Tibial artery (tissue), 4 donors: ENCODE results near the gene HS3ST3A1.
"Not testable (repeated sequence)": the region's sequence is repeated elsewhere in the genome, so short reads cannot be mapped to it uniquely, and the experiment has no call there.

ENCODE experiments used
- DNase-seq, 2 donors: peaks; one replicate each; pipeline ENCODE4 v3.0.0-alpha.2; 2019
- H3K27ac ChIP-seq, 2 donors: fragments of 200-600 bp; sonication (generic) in 1 of 2; 1 replicate in 1 of 2; 2 replicates in 1 of 2; pipeline ENCODE4 v1.5.1; 2018 to 2019; ENCODE audit warnings: mild to moderate bottlenecking in 1 of 2
- H3K27me3 ChIP-seq, 2 donors: fragments of 200-600 bp; sonication (generic) in 1 of 2; one replicate each; pipeline versions ENCODE4 v1.5.1 to v1.6.0; 2016 to 2019
- H3K36me3 ChIP-seq, 3 donors: fragments of 200-600 bp; sonication (generic) in 2 of 3; one replicate each; pipeline ENCODE4 v1.5.1; 2016 to 2019; ENCODE audit warnings: mild to moderate bottlenecking in 2 of 3
- H3K4me1 ChIP-seq, 4 donors: fragments of 200-600 bp; sonication (generic) in 2 of 4; 1 replicate in 3 of 4; 2 replicates in 1 of 4; pipeline ENCODE4 v1.5.1; 2016 to 2019
- H3K4me3 ChIP-seq, 2 donors: fragments of 200-600 bp; sonication (generic) in 1 of 2; 1 replicate in 1 of 2; 2 replicates in 1 of 2; pipeline ENCODE4 v1.5.1; 2018 to 2019; ENCODE audit warnings: mild to moderate bottlenecking in 2 of 2
- H3K9me3 ChIP-seq, 3 donors: fragments of 200-600 bp; sonication (generic) in 1 of 3; one replicate each; pipeline ENCODE4 v1.5.1; 2016 to 2019
- CTCF ChIP-seq, 2 experiments: fragments of 200-600 bp in 1 of 2; fragments of 450-650 bp in 1 of 2; IDR thresholded peaks; one replicate each; pipeline ENCODE4 v1.5.1; 2017 to 2019; ENCODE audit warnings: antibody characterized with exemption in 2 of 2, mild to moderate bottlenecking in 1 of 2, moderate library complexity in 1 of 2
- intact Hi-C: fragments of 100-400 bp; cut with DNase I; formaldehyde crosslinking; loops from one replicate; pipeline ENCODE4 v1.15.0; 2023; ENCODE audit warnings: low total_unique reads

The HS3ST3A1 gene

GRCh38 chr17:13560935-13561334, 40.8 kb downstream of the HS3ST3A1 start:
- no peak for DNase-seq
- no peaks in the 10 kb centered on the region for H3K27me3 ChIP-seq
- intact Hi-C loops = no loop called here
- H3K36me3 ChIP-seq = no peaks in the 10 kb centered on the region
- no peak overlapping the region for H3K4me3 ChIP-seq
- no peak overlapping the region for H3K27ac ChIP-seq
- no peak for TF ChIP-seq CTCF (IDR thresholded peaks at IDR 0.05)
- no peaks in the 10 kb centered on the region for H3K4me1 ChIP-seq
- H3K9me3 ChIP-seq = no peaks in the 10 kb centered on the region

- no peaks in the 10 kb centered on the region for H3K4me1 ChIP-seq
- no peaks in the 10 kb centered on the region for H3K27me3 ChIP-seq
- no peaks in the 10 kb centered on the region for H3K36me3 ChIP-seq
- DNase-seq = no peak
- no peaks in the 10 kb centered on the region for H3K9me3 ChIP-seq
- TF ChIP-seq CTCF (IDR thresholded peaks at IDR 0.05) = no peak
- no peak overlapping the region for H3K27ac ChIP-seq
- no peak overlapping the region for H3K4me3 ChIP-seq
- intact Hi-C loops = no loop called here
Observed at GRCh38 chr17:13558588-13558987, 43.1 kb downstream of the HS3ST3A1 start.

- Histone ChIP-seq H3K36me3 (no peaks in the 10 kb centered on the region), H3K9me3 (no peaks in the 10 kb centered on the region), H3K4me3 (no peak overlapping the region), H3K27ac (no peak overlapping the region), H3K27me3 (no peaks in the 10 kb centered on the region), H3K4me1 (no peaks in the 10 kb centered on the region)
- intact Hi-C loops = no loop called here
- no peak for DNase-seq
- TF ChIP-seq CTCF (IDR thresholded peaks at IDR 0.05) = no peak
Observed at GRCh38 chr17:13557077-13557476, 44.7 kb downstream of the HS3ST3A1 start.

GRCh38 chr17:13554231-13554630, 47.5 kb downstream of the HS3ST3A1 start:
- Histone ChIP-seq H3K27ac (no peak overlapping the region), H3K4me3 (no peak overlapping the region), H3K27me3 (no peaks in the 10 kb centered on the region), H3K4me1 (no peaks in the 10 kb centered on the region), H3K9me3 (no peaks in the 10 kb centered on the region), H3K36me3 (no peaks in the 10 kb centered on the region)
- DNase-seq = no peak
- no peak for TF ChIP-seq CTCF (IDR thresholded peaks at IDR 0.05)
- intact Hi-C loops = no loop called here

- H3K9me3 ChIP-seq = no peaks in the 10 kb centered on the region
- no peaks in the 10 kb centered on the region for H3K27me3 ChIP-seq
- H3K4me1 ChIP-seq = no peaks in the 10 kb centered on the region
- H3K36me3 ChIP-seq = no peaks in the 10 kb centered on the region
- no peak overlapping the region for H3K4me3 ChIP-seq
- H3K27ac ChIP-seq = no peak overlapping the region
- DNase-seq = no peak
- no peak for TF ChIP-seq CTCF (IDR thresholded peaks at IDR 0.05)
- intact Hi-C loops = no loop called here
Observed at GRCh38 chr17:13550291-13550690, 51.4 kb downstream of the HS3ST3A1 start.

- H3K9me3 ChIP-seq, H3K4me3 ChIP-seq, intact Hi-C loops: not testable (repeated sequence)
Observed at GRCh38 chr17:13548576-13548975, 53.2 kb downstream of the HS3ST3A1 start.

More at GRCh38 chr17:13548576-13548975, 53.2 kb downstream of the HS3ST3A1 start:
- not testable (repeated sequence) for H3K27me3 ChIP-seq, H3K27ac ChIP-seq, H3K4me1 ChIP-seq, H3K36me3 ChIP-seq, DNase-seq
